Fibroblast of the aortic adventitia (primary cell): ENCODE results near the gene AMOT. TPM values are rescaled to one million over a fixed set of nuclear protein-coding genes. Genes with fewer than 3 reads are reported as not detected.

Experiments
- DNase-seq: peaks from one replicate; pipeline ENCODE4 v3.0.0-alpha.2; 2010; ENCODE audit warnings: low read depth
- H3K4me3 ChIP-seq: 2 replicates; pipeline ENCODE4 v1.5.1; 2011; ENCODE audit warnings: low read depth, mild to moderate bottlenecking, control low read depth, low read length, moderate library complexity
- CTCF ChIP-seq: IDR thresholded peaks from 2 replicates; pipeline ENCODE4 v1.5.1; 2011; ENCODE audit warnings: mild to moderate bottlenecking, low read length, control low read depth, inconsistent platforms; ENCODE audit not compliant: insufficient read depth
- total RNA-seq: library from RNA; depleted of rRNA; stranded (reverse); fragments of >200 nt; gene quantifications from 2 replicates; pipeline ENCODE4 v1.2.3, GENCODE V29; 2012; ENCODE audit warnings: low replicate concordance

Gene AMOT
- total RNA-seq, 1 donor = 11.0 TPM

DNA sequence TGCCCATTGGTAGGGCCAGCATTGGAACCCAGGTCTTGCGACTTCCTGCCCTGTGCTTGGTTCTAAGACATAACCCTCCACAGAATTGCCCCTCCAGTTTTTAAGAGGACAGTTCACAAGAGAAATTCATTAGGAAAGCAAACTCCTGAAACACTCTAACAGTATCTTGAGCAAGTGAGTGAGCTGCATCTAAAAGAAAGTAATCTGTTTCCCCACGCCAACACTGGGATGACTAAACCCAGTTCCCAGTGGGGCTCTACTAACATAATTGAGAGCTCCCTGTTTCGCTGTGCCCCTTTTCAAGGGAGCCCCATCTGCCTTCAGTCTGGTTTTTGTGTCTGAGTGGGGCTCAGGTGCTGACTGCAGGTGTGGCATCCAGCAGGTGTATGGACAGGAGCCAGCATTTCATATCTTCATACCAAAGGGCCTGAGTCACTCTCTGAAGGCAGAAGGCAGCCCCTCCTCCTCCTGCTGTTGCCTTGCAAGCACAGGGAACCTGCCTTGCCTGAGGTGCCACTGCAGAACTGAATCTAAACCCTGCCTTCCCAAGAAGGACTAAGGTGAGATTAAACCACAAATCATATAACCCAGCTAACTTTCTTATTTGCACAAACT is 8.0 kb downstream of the AMOT start:
- DNase-seq = peak; percentile 19
- no peak overlapping the region for H3K4me3 ChIP-seq
- no peak for TF ChIP-seq CTCF

DNA sequence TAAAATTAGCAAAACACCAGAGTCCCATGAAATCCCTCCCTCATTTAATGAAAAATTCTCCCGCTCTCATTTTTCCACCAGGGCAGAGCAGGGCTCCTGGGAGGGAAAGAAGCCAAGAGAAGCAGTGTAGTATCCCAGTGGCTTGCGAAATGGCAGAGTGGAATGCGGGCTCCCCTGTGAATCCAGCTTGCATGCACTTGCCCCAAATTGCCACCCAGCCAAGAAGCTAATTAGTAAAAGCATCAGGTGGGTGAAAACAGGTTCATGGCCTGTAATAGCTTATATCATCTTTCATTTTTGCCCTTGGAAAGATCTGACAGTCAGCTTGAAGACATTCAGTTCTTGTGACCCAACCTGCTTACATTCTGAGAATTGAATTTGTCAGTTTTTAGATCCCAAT is 10.1 kb downstream of the AMOT start:
- no peak for TF ChIP-seq CTCF
- DNase-seq = no peak

GRCh38 chrX:112827292-112827903 is 13.2 kb downstream of the AMOT start:
- TF ChIP-seq CTCF = no peak
- no peak overlapping the region for H3K4me3 ChIP-seq
- no peak for DNase-seq

More for the DNA sequence above, 10.1 kb downstream of the AMOT start:
- no peak overlapping the region for H3K4me3 ChIP-seq

- TF ChIP-seq CTCF = no peak
- H3K4me3 ChIP-seq = no peak overlapping the region
- DNase-seq = no peak
These were observed 14.6 kb downstream of the AMOT start for GRCh38 chrX:112826023-112826422.

GRCh38 chrX:112822892-112823291 is 17.7 kb downstream of the AMOT start:
- DNase-seq = no peak
- TF ChIP-seq CTCF = no peak
- no peak overlapping the region for H3K4me3 ChIP-seq

DNA sequence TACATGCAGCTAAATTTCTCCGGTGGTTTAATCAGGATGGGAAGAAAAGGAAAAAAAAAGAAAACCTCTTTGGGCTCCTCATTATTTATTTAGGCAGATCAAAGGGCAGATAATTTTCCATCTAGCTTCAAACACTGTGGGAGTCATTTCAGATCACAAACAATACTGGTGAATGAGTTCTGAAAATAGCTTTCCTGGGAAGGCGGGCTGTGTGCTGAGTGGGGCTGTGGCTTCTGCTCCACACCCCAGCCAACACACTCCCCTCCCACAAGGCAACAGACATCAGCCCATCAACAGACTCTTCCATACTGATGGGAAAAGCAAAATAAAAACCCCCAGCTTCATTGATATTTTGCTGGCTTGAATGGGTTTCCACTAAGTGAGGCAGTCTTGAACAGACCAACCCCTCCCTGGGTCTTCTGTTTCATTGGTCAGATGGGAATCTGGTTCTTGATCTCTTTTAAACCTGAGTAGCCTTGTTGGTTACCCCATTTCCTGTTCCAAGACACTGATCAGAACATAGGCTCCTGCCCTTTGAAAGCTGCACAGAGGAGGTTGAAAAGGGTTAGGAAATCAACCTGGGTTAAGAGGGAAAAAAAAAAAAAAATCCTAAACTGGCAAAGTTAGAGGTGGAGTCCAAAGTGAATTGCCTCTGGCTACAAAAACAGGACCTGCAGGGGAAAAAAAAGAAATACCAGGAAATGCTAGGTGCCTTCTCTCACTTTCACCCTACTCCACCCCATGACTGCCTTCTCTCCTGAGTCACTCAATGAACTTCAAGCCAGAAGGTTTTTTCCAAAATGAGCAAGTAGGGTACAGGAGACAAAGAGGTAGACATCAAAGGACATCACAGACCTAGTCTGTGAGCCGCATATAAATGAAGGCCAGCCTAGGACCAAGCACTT is 20.0 kb downstream of the AMOT start:
- no peak for TF ChIP-seq CTCF
- no peak overlapping the region for H3K4me3 ChIP-seq
- DNase-seq = no peak
